H9 (cell line): ENCODE data around the gene SSTR5. TPM values are rescaled to one million over a fixed set of nuclear protein-coding genes. Genes with fewer than 3 reads are reported as not detected.

Source experiments
- DNase-seq: peaks from one replicate; pipeline ENCODE4 v3.0.0-alpha.2; 2017
- H2AFZ ChIP-seq: one replicate; pipeline ENCODE4 v1.6.1; 2013; ENCODE audit warnings: mild to moderate bottlenecking, low read length, control low read depth, moderate library complexity
- H2AK5ac ChIP-seq: 2 replicates; pipeline ENCODE4 v1.6.1; 2013; ENCODE audit warnings: low read length, control low read depth, mixed read lengths; ENCODE audit not compliant: insufficient read length
- H2BK120ac ChIP-seq: one replicate; pipeline ENCODE4 v1.6.1; 2013; ENCODE audit warnings: low read depth, mild to moderate bottlenecking, low read length, control low read depth, inconsistent platforms; ENCODE audit not compliant: poor library complexity, severe bottlenecking
- H2BK12ac ChIP-seq: 2 replicates; pipeline ENCODE4 v1.6.1; 2013; ENCODE audit warnings: low read length, control low read depth, mixed read lengths, low read depth; ENCODE audit not compliant: insufficient read length
- H2BK15ac ChIP-seq: 2 replicates; pipeline ENCODE4 v1.6.1; 2013; ENCODE audit warnings: low read depth, low read length, control low read depth
- H2BK20ac ChIP-seq: one replicate; pipeline ENCODE4 v1.6.1; 2013; ENCODE audit warnings: low read depth, mild to moderate bottlenecking, low read length, control low read depth, inconsistent platforms; ENCODE audit not compliant: poor library complexity, severe bottlenecking
- H2BK5ac ChIP-seq: 2 replicates; pipeline ENCODE4 v1.6.1; 2013; ENCODE audit warnings: low read length, control low read depth, mixed read lengths; ENCODE audit not compliant: insufficient read length
- H3K14ac ChIP-seq: 2 replicates; pipeline ENCODE4 v1.6.1; 2013; ENCODE audit warnings: low read length, control low read depth; ENCODE audit not compliant: insufficient read depth
- H3K18ac ChIP-seq: 2 replicates; pipeline ENCODE4 v1.6.1; 2013; ENCODE audit warnings: low read depth, mild to moderate bottlenecking, mixed read lengths, low read length, control low read depth; ENCODE audit not compliant: insufficient read length
- H3K23ac ChIP-seq: 2 replicates; pipeline ENCODE4 v1.6.1; 2013; ENCODE audit warnings: low read length, control low read depth, mixed read lengths, low read depth; ENCODE audit not compliant: insufficient read length
- H3K23me2 ChIP-seq: 2 replicates; pipeline ENCODE4 v1.6.1; 2013; ENCODE audit warnings: low read depth, mild to moderate bottlenecking, mixed read lengths, low read length, control low read depth; ENCODE audit not compliant: insufficient read length, poor library complexity, severe bottlenecking
- H3K27ac ChIP-seq: 2 replicates; pipeline ENCODE4 v1.5.1; 2013; ENCODE audit warnings: low read length, control low read depth, mixed read lengths, low read depth; ENCODE audit not compliant: insufficient read length
- H3K27me3 ChIP-seq: 2 replicates; pipeline ENCODE4 v1.6.1; 2013; ENCODE audit warnings: low read length, control low read depth, inconsistent platforms; ENCODE audit not compliant: insufficient read depth
- H3K4ac ChIP-seq: 2 replicates; pipeline ENCODE4 v1.6.1; 2013; ENCODE audit warnings: low read depth, mild to moderate bottlenecking, control low read depth, inconsistent platforms, low read length, moderate library complexity
- H3K4me1 ChIP-seq: 2 replicates; pipeline ENCODE4 v1.6.1; 2013; ENCODE audit warnings: low read length, control low read depth, inconsistent platforms; ENCODE audit not compliant: insufficient read depth
- H3K4me2 ChIP-seq: 2 replicates; pipeline ENCODE4 v1.6.1; 2013; ENCODE audit warnings: low read length, control low read depth, mixed read lengths; ENCODE audit not compliant: insufficient read length, insufficient read depth
- H3K56ac ChIP-seq: 2 replicates; pipeline ENCODE4 v1.6.1; 2013; ENCODE audit warnings: low read depth, mild to moderate bottlenecking, mixed read lengths, low read length, control low read depth; ENCODE audit not compliant: insufficient read length
- H3K79me1 ChIP-seq: 2 replicates; pipeline ENCODE4 v1.6.1; 2013; ENCODE audit warnings: low read depth, mild to moderate bottlenecking, moderate library complexity, low read length, control low read depth, inconsistent platforms; ENCODE audit not compliant: insufficient read depth, poor library complexity, severe bottlenecking
- H3K79me2 ChIP-seq: 2 replicates; pipeline ENCODE4 v1.6.1; 2013; ENCODE audit warnings: low read length, control low read depth, inconsistent platforms; ENCODE audit not compliant: insufficient read depth
- H3K9ac ChIP-seq: 2 replicates; pipeline ENCODE4 v1.6.1; 2013; ENCODE audit warnings: low read length, control low read depth, mixed read lengths; ENCODE audit not compliant: insufficient read length; ENCODE audit errors: extremely low read depth
- H3K9me3 ChIP-seq: one replicate; pipeline ENCODE4 v1.6.1; 2013; ENCODE audit warnings: low read depth, low read length, inconsistent platforms; ENCODE audit not compliant: control insufficient read depth
- H3T11ph ChIP-seq: one replicate; pipeline ENCODE4 v1.6.1; 2013; ENCODE audit warnings: mild to moderate bottlenecking, low read length, control low read depth, inconsistent platforms
- H4K20me1 ChIP-seq: one replicate; pipeline ENCODE4 v1.6.1; 2013; ENCODE audit not compliant: control insufficient read depth, insufficient read length, insufficient read depth
- H4K5ac ChIP-seq: 2 replicates; pipeline ENCODE4 v1.6.1; 2013; ENCODE audit warnings: low read depth, mild to moderate bottlenecking, mixed read lengths, low read length, control low read depth; ENCODE audit not compliant: insufficient read length
- H4K8ac ChIP-seq: replicated peaks from 2 replicates; pipeline ENCODE4 v1.6.1; 2013; ENCODE audit warnings: low read length, control low read depth, mixed read lengths, low read depth; ENCODE audit not compliant: insufficient read length
- H4K91ac ChIP-seq: 2 replicates; pipeline ENCODE4 v1.6.1; 2013; ENCODE audit warnings: low read depth, mild to moderate bottlenecking, moderate library complexity, mixed read lengths, low read length, control low read depth; ENCODE audit not compliant: insufficient read length
- H3K27ac Mint-ChIP-seq, 3 experiments: 2 replicates in 2 of 3; 3 replicates in 1 of 3; pipeline ENCODE4 v1.8.0; 2020 to 2021; ENCODE audit warnings: mixed read lengths in 3 of 3, mild to moderate bottlenecking in 1 of 3, moderate library complexity in 1 of 3
- H3K27me3 Mint-ChIP-seq: 2 replicates; pipeline ENCODE4 v1.8.0; 2021; ENCODE audit warnings: low read depth, mild to moderate bottlenecking, moderate library complexity, mixed read lengths
- H3K36me3 Mint-ChIP-seq, 3 experiments: 2 replicates in 2 of 3; 3 replicates in 1 of 3; pipeline ENCODE4 v1.8.0; 2020 to 2021; ENCODE audit warnings: low read depth in 3 of 3, mixed read lengths in 3 of 3; ENCODE audit not compliant: insufficient read depth in 1 of 3
- H3K4me1 Mint-ChIP-seq, 2 experiments: 2 replicates each; pipeline ENCODE4 v1.8.0; 2020; ENCODE audit warnings: mixed read lengths in 2 of 2
- H3K4me3 Mint-ChIP-seq, 2 experiments: 2 replicates in 1 of 2; 3 replicates in 1 of 2; pipeline ENCODE4 v1.8.0; 2020 to 2021; ENCODE audit warnings: mild to moderate bottlenecking in 2 of 2, mixed read lengths in 2 of 2, moderate library complexity in 1 of 2
- H3K9me3 Mint-ChIP-seq, 2 experiments: 2 replicates in 1 of 2; 3 replicates in 1 of 2; pipeline ENCODE4 v1.8.0; 2020; ENCODE audit warnings: mild to moderate bottlenecking in 2 of 2, mixed read lengths in 2 of 2, moderate library complexity in 1 of 2
- WGBS: extraction: QIAGEN DNeasy Blood & Tissue Kit; methylation state at CpG from one replicate; pipeline ENCODE4 v1.1.7; 2013; ENCODE audit warnings: missing lambda C conversion rate, low lambda C conversion rate, mixed read lengths; ENCODE audit not compliant: insufficient read length; ENCODE audit errors: extremely low coverage; 5-methylcytosine and 5-hydroxymethylcytosine counted together
- total RNA-seq: library from RNA; stranded (reverse); gene quantifications from 2 replicates; pipeline ENCODE4 v1.2.1, GENCODE V29; 2021
- TF ChIP-seq, protein P1 (sequence below): fragments of 200-600 bp; sonication (generic); conservative IDR thresholded peaks from 3 replicates; pipeline ENCODE4 v1.8.0; 2021; ENCODE audit warnings: antibody characterized with exemption, mild to moderate bottlenecking

Gene SSTR5
- total RNA-seq, 1 experiment from 2014 or later, result 0.22 TPM

DNA sequence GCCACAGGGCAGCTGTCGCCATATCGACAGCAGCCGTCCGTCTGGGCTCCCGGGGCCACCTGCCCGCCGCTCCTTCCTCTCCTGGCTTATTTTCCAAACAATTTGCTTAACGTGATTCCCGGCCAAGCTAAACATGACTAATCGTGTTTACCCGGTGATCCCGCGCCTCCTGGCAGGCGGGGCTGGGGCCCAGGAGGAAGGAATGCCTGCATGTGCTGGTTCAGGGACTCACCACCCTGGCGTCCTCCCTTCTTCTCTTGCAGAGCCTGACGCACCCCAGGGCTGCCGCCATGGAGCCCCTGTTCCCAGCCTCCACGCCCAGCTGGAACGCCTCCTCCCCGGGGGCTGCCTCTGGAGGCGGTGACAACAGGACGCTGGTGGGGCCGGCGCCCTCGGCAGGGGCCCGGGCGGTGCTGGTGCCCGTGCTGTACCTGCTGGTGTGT, 6.1 kb downstream of the SSTR5 start:
- no peaks in the 10 kb centered on the region; a peak in 1 of 7 replicates for H3K36me3 Mint-ChIP-seq
- Histone ChIP-seq H3K4me1 (no peaks in the 10 kb centered on the region), H2BK15ac (no peak overlapping the region), H3K18ac (no peak overlapping the region), H3K23me2 (no peaks in the 10 kb centered on the region), H4K91ac (no peak overlapping the region), H4K8ac (no peak overlapping the region), H3K4ac (no peak overlapping the region), H3K14ac (no peak overlapping the region; the same call in 1 of the 2 replicates), H4K5ac (no peak overlapping the region), H3K27me3 (no peaks in the 10 kb centered on the region), H3T11ph (no peak overlapping the region), H4K20me1 (no peaks in the 10 kb centered on the region), H2AFZ (no peak overlapping the region), H2BK120ac (no peak overlapping the region), H3K9me3 (no peaks in the 10 kb centered on the region), H3K79me1 (no peaks in the 10 kb centered on the region), H2BK5ac (no peak overlapping the region), H2AK5ac (no peak overlapping the region), H3K27ac (no peak overlapping the region), H3K9ac (no peak overlapping the region), H2BK20ac (no peak overlapping the region), H3K79me2 (no peaks in the 10 kb centered on the region), H2BK12ac (no peak overlapping the region), H3K23ac (no peak overlapping the region), H3K56ac (no peak overlapping the region), H3K4me2 (no peak overlapping the region)
- 0 out of 5 replicates have a peak overlapping the region, but pooled peaks of 1 of the 2 experiments have one; percentile 46 for H3K4me3 Mint-ChIP-seq
- DNase-seq, result no peak
- H3K9me3 Mint-ChIP-seq, result no peaks in the 10 kb centered on the region; a peak in 1 of 5 replicates
- H3K4me1 Mint-ChIP-seq, result peaks cover 4 to 13% of the 10 kb centered on the region in 2 experiments
- H3K27me3 Mint-ChIP-seq, result peaks cover 18% of the 10 kb centered on the region
- WGBS, result no CpG with 5 or more reads among the region's 28 CpGs
- peak overlapping the region in 1 of 3 experiments; percentile 70; a peak in 2 of 7 replicates for H3K27ac Mint-ChIP-seq
- TF ChIP-seq, protein P1, sequence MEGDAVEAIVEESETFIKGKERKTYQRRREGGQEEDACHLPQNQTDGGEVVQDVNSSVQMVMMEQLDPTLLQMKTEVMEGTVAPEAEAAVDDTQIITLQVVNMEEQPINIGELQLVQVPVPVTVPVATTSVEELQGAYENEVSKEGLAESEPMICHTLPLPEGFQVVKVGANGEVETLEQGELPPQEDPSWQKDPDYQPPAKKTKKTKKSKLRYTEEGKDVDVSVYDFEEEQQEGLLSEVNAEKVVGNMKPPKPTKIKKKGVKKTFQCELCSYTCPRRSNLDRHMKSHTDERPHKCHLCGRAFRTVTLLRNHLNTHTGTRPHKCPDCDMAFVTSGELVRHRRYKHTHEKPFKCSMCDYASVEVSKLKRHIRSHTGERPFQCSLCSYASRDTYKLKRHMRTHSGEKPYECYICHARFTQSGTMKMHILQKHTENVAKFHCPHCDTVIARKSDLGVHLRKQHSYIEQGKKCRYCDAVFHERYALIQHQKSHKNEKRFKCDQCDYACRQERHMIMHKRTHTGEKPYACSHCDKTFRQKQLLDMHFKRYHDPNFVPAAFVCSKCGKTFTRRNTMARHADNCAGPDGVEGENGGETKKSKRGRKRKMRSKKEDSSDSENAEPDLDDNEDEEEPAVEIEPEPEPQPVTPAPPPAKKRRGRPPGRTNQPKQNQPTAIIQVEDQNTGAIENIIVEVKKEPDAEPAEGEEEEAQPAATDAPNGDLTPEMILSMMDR, result no peak
